ENCODE data around the gene NLRP13. TPM values are rescaled to one million over a fixed set of nuclear protein-coding genes. Genes with fewer than 3 reads are reported as not detected.

NLRP13 gene
- total RNA-seq, 2 donors from 2014 or later: not detected

- peaks cover 7% of the 10 kb centered on the region for H3K9me3 Mint-ChIP-seq
- no peaks in the 10 kb centered on the region for H3K4me1 Mint-ChIP-seq
- no peak for ATAC-seq (replicated peaks)
- peaks cover 7% of the 10 kb centered on the region for H3K27me3 Mint-ChIP-seq
- no peak overlapping the region for H3K4me3 Mint-ChIP-seq
- no peak overlapping the region for H3K27ac Mint-ChIP-seq
- H3K36me3 Mint-ChIP-seq (ENCODE audit: low read depth): no peaks in the 10 kb centered on the region
These were observed 4.1 kb downstream of the NLRP13 start for GRCh38 chr19:55927991-55928390.

GRCh38 chr19:55923556-55923955 lies 8.6 kb downstream of the NLRP13 start:
- no peak overlapping the region for H3K27ac Mint-ChIP-seq
- no peaks in the 10 kb centered on the region for H3K36me3 Mint-ChIP-seq (ENCODE audit: low read depth)
- H3K4me3 Mint-ChIP-seq: no peak overlapping the region
- H3K9me3 Mint-ChIP-seq: peaks cover 13% of the 10 kb centered on the region
- H3K27me3 Mint-ChIP-seq: peaks cover 7% of the 10 kb centered on the region
- H3K4me1 Mint-ChIP-seq: no peaks in the 10 kb centered on the region
- ATAC-seq (replicated peaks): no peak

GRCh38 chr19:55913643-55914268 lies 18.4 kb downstream of the NLRP13 start:
- ATAC-seq (replicated peaks): no peak
- no peaks in the 10 kb centered on the region for H3K4me1 Mint-ChIP-seq
- peaks cover 18% of the 10 kb centered on the region for H3K9me3 Mint-ChIP-seq
- H3K27ac Mint-ChIP-seq: no peak overlapping the region
- no peaks in the 10 kb centered on the region for H3K36me3 Mint-ChIP-seq (ENCODE audit: low read depth)
- peaks cover 13% of the 10 kb centered on the region for H3K27me3 Mint-ChIP-seq
- no peak overlapping the region for H3K4me3 Mint-ChIP-seq

GRCh38 chr19:55912916-55913315 lies 19.2 kb downstream of the NLRP13 start:
- Mint-ChIP-seq H3K4me1 (no peaks in the 10 kb centered on the region), H3K36me3 (ENCODE audit: low read depth) (no peaks in the 10 kb centered on the region), H3K4me3 (no peak overlapping the region), H3K27me3 (peaks cover 13% of the 10 kb centered on the region), H3K9me3 (peaks cover 14% of the 10 kb centered on the region), H3K27ac (no peak overlapping the region)
- no peak for ATAC-seq (replicated peaks)

- peaks cover 10% of the 10 kb centered on the region for H3K27me3 Mint-ChIP-seq
- H3K4me1 Mint-ChIP-seq: no peaks in the 10 kb centered on the region
- no peak for ATAC-seq (replicated peaks)
- H3K27ac Mint-ChIP-seq: no peak overlapping the region
- peaks cover 5% of the 10 kb centered on the region for H3K9me3 Mint-ChIP-seq
- H3K36me3 Mint-ChIP-seq (ENCODE audit: low read depth): no peaks in the 10 kb centered on the region
- H3K4me3 Mint-ChIP-seq: no peak overlapping the region
These were observed 22.3 kb downstream of the NLRP13 start for GRCh38 chr19:55909801-55910200.

- H3K36me3 Mint-ChIP-seq (ENCODE audit: low read depth): no peaks in the 10 kb centered on the region
- ATAC-seq (replicated peaks): no peak
- H3K27me3 Mint-ChIP-seq: peaks cover 9% of the 10 kb centered on the region
- no peak overlapping the region for H3K27ac Mint-ChIP-seq
- H3K4me1 Mint-ChIP-seq: no peaks in the 10 kb centered on the region
- no peak overlapping the region for H3K4me3 Mint-ChIP-seq
- peaks cover 8% of the 10 kb centered on the region for H3K9me3 Mint-ChIP-seq
These were observed 24.4 kb downstream of the NLRP13 start for GRCh38 chr19:55907746-55908145.

GRCh38 chr19:55907286-55907685 lies 24.9 kb downstream of the NLRP13 start:
- Mint-ChIP-seq H3K36me3 (ENCODE audit: low read depth) (no peaks in the 10 kb centered on the region), H3K9me3 (peaks cover 8% of the 10 kb centered on the region), H3K27ac (no peak overlapping the region), H3K4me1 (no peaks in the 10 kb centered on the region), H3K27me3 (peaks cover 9% of the 10 kb centered on the region), H3K4me3 (no peak overlapping the region)
- no peak for ATAC-seq (replicated peaks)

GRCh38 chr19:55902080-55902751 lies 29.9 kb downstream of the NLRP13 start:
- H3K27me3 Mint-ChIP-seq: no peaks in the 10 kb centered on the region
- H3K4me1 Mint-ChIP-seq: no peaks in the 10 kb centered on the region
- no peaks in the 10 kb centered on the region for H3K36me3 Mint-ChIP-seq (ENCODE audit: low read depth)
- H3K27ac Mint-ChIP-seq: no peak overlapping the region
- H3K9me3 Mint-ChIP-seq: peaks cover 6% of the 10 kb centered on the region
- no peak for ATAC-seq (replicated peaks)
- no peak overlapping the region for H3K4me3 Mint-ChIP-seq

GRCh38 chr19:55901369-55902079 lies 30.6 kb downstream of the NLRP13 start:
- ATAC-seq (replicated peaks): no peak
- no peak overlapping the region for H3K27ac Mint-ChIP-seq
- no peaks in the 10 kb centered on the region for H3K27me3 Mint-ChIP-seq
- H3K4me1 Mint-ChIP-seq: no peaks in the 10 kb centered on the region
- H3K4me3 Mint-ChIP-seq: no peak overlapping the region
- H3K36me3 Mint-ChIP-seq (ENCODE audit: low read depth): no peaks in the 10 kb centered on the region
- peaks cover 10% of the 10 kb centered on the region for H3K9me3 Mint-ChIP-seq

GRCh38 chr19:55898911-55899310 lies 33.2 kb downstream of the NLRP13 start:
- H3K9me3 Mint-ChIP-seq: peaks cover 15% of the 10 kb centered on the region
- ATAC-seq (replicated peaks): no peak
- no peaks in the 10 kb centered on the region for H3K27me3 Mint-ChIP-seq
- no peaks in the 10 kb centered on the region for H3K36me3 Mint-ChIP-seq (ENCODE audit: low read depth)
- no peak overlapping the region for H3K27ac Mint-ChIP-seq
- H3K4me3 Mint-ChIP-seq: no peak overlapping the region
- no peaks in the 10 kb centered on the region for H3K4me1 Mint-ChIP-seq

- Mint-ChIP-seq H3K9me3 (peaks cover 18% of the 10 kb centered on the region), H3K27ac (no peak overlapping the region), H3K27me3 (peaks cover 12% of the 10 kb centered on the region), H3K4me3 (no peak overlapping the region), H3K36me3 (ENCODE audit: low read depth) (no peaks in the 10 kb centered on the region), H3K4me1 (no peaks in the 10 kb centered on the region)
- ATAC-seq (replicated peaks): no peak
These were observed 49.5 kb downstream of the NLRP13 start for GRCh38 chr19:55882626-55883025.

GRCh38 chr19:55877211-55877610 lies 54.9 kb downstream of the NLRP13 start:
- no peaks in the 10 kb centered on the region for H3K36me3 Mint-ChIP-seq (ENCODE audit: low read depth)
- no peaks in the 10 kb centered on the region for H3K4me1 Mint-ChIP-seq
- no peak overlapping the region for H3K4me3 Mint-ChIP-seq

GRCh38 chr19:55870736-55871135 lies 61.4 kb downstream of the NLRP13 start:
- Mint-ChIP-seq H3K27ac (no peak overlapping the region), H3K4me1 (no peaks in the 10 kb centered on the region), H3K4me3 (no peak overlapping the region), H3K36me3 (ENCODE audit: low read depth) (no peaks in the 10 kb centered on the region), H3K9me3 (peaks cover 4% of the 10 kb centered on the region), H3K27me3 (peaks cover 4% of the 10 kb centered on the region)
- ATAC-seq (replicated peaks): no peak

More at GRCh38 chr19:55877211-55877610, 54.9 kb downstream of the NLRP13 start:
- H3K27ac Mint-ChIP-seq: no peak overlapping the region
- peaks cover 16% of the 10 kb centered on the region for H3K9me3 Mint-ChIP-seq
- peaks cover 4% of the 10 kb centered on the region for H3K27me3 Mint-ChIP-seq
- ATAC-seq (replicated peaks): no peak

- H3K4me1 Mint-ChIP-seq: no peaks in the 10 kb centered on the region
- peaks cover 7% of the 10 kb centered on the region for H3K9me3 Mint-ChIP-seq
- H3K4me3 Mint-ChIP-seq: no peak overlapping the region
- no peak overlapping the region for H3K27ac Mint-ChIP-seq
- peaks cover 4% of the 10 kb centered on the region for H3K27me3 Mint-ChIP-seq
- ATAC-seq (replicated peaks): no peak
- no peaks in the 10 kb centered on the region for H3K36me3 Mint-ChIP-seq (ENCODE audit: low read depth)
These were observed 65.0 kb downstream of the NLRP13 start for GRCh38 chr19:55867101-55867500.

- Mint-ChIP-seq H3K9me3 (peaks cover 7% of the 10 kb centered on the region), H3K27ac (no peak overlapping the region), H3K36me3 (ENCODE audit: low read depth) (no peaks in the 10 kb centered on the region), H3K4me3 (no peak overlapping the region), H3K4me1 (no peaks in the 10 kb centered on the region), H3K27me3 (peaks cover 4% of the 10 kb centered on the region)
- ATAC-seq (replicated peaks): no peak
These were observed 65.6 kb downstream of the NLRP13 start for GRCh38 chr19:55866521-55866920.
